NB4 (cell line): ENCODE measurements around the gene TBC1D22A.

Experiments
- DNase-seq: peaks from one replicate; pipeline ENCODE4 v3.0.0; 2010; ENCODE audit warnings: low read depth
- H3K4me3 ChIP-seq: one replicate; pipeline ENCODE4 v1.5.1; 2011; ENCODE audit warnings: mild to moderate bottlenecking, low read depth, low read length, moderate library complexity
- CTCF ChIP-seq: IDR thresholded peaks from one replicate; pipeline ENCODE4 v1.5.1; 2012; ENCODE audit warnings: low read depth, low read length
- MAX ChIP-seq: IDR thresholded peaks from 2 replicates; pipeline ENCODE4 v1.6.1; 2011; ENCODE audit warnings: low read depth, low read length
- MYC ChIP-seq: IDR thresholded peaks from 2 replicates; pipeline ENCODE4 v1.6.1; 2011; ENCODE audit warnings: low read depth, low read length
- POLR2A ChIP-seq: IDR thresholded peaks from 2 replicates; pipeline ENCODE4 v1.6.1; 2011; ENCODE audit warnings: mild to moderate bottlenecking; ENCODE audit not compliant: insufficient read length; ENCODE audit errors: extremely low read depth

Gene TBC1D22A

GRCh38 chr22:47009304-47010101 lies 247.1 kb downstream of the TBC1D22A start:
- TF ChIP-seq MAX (no peak), CTCF (no peak), POLR2A (no peak), MYC (no peak)
- no peak overlapping the region for H3K4me3 ChIP-seq
- no peak for DNase-seq

GRCh38 chr22:47010211-47010610 lies 247.8 kb downstream of the TBC1D22A start:
- no peak overlapping the region for H3K4me3 ChIP-seq
- TF ChIP-seq CTCF (no peak), MYC (no peak), POLR2A (no peak), MAX (no peak)
- no peak for DNase-seq

- TF ChIP-seq POLR2A (no peak), MAX (no peak), CTCF (no peak), MYC (no peak)
- no peak for DNase-seq
- no peak overlapping the region for H3K4me3 ChIP-seq
Observed at GRCh38 chr22:47011131-47011858, 248.8 kb downstream of the TBC1D22A start.

- H3K4me3 ChIP-seq: no peak overlapping the region
- no peak for TF ChIP-seq MAX
- TF ChIP-seq MYC: no peak
- TF ChIP-seq POLR2A: no peak
- DNase-seq: no peak
Observed at GRCh38 chr22:47011859-47012258, 249.4 kb downstream of the TBC1D22A start.

GRCh38 chr22:47012589-47013370 lies 250.3 kb downstream of the TBC1D22A start:
- H3K4me3 ChIP-seq: no peak overlapping the region
- no peak for TF ChIP-seq POLR2A
- DNase-seq: no peak

- no peak overlapping the region for H3K4me3 ChIP-seq
- no peak for TF ChIP-seq POLR2A
- no peak for TF ChIP-seq MYC
- no peak for TF ChIP-seq MAX
- TF ChIP-seq CTCF: no peak
Observed at GRCh38 chr22:47013861-47014635, 251.6 kb downstream of the TBC1D22A start.

More at GRCh38 chr22:47013861-47014635, 251.6 kb downstream of the TBC1D22A start:
- DNase-seq: no peak
